H54 (cell line): ENCODE results near the gene DNAH1.
"Not testable (repeated sequence)": the region's sequence is repeated elsewhere in the genome, so short reads cannot be mapped to it uniquely, and the experiment has no call there.

Source experiments
- DNase-seq: peaks from one replicate; pipeline ENCODE4 v3.0.0; 2011; ENCODE audit warnings: low spot score, mixed read lengths; ENCODE audit not compliant: insufficient read length
- FAIRE-seq: peaks from 3 replicates; lab custom pipeline; 2011; peaks lifted over from hg19 to GRCh38; lab: Jason Lieb, UNC
- POLR2A ChIP-seq: IDR thresholded peaks from 2 replicates; pipeline ENCODE4 v1.6.1; 2011; ENCODE audit warnings: low read depth, mild to moderate bottlenecking, low read length

DNAH1 gene

DNA sequence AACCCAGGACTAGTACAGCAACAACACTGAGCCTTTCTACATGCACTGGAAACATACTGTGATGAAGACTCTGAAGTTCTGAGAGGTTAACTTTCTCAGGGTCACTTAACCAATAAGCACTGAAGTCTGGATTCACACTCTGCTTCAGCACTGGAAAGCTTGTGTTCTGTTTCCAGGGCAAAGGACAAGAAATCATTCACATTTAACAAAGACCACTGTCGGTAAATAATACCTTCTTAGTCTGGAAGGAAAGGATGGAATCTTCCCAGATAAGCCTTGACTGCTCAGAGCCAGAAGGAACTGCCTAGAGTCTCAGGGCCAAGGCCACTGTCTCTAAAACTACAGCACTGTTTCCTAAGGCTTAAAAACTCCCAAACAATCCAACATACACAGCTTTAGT lies 32.8 kb upstream of the DNAH1 start:
- no peak for DNase-seq
- no peak for FAIRE-seq
- TF ChIP-seq POLR2A, result no peak

GRCh38 chr3:52284051-52284450 lies 32.1 kb upstream of the DNAH1 start:
- DNase-seq, result not testable (repeated sequence)

GRCh38 chr3:52286777-52287110 lies 29.4 kb upstream of the DNAH1 start:
- DNase-seq (no peak), FAIRE-seq (no peak)
- TF ChIP-seq POLR2A, result no peak

More at GRCh38 chr3:52284051-52284450, 32.1 kb upstream of the DNAH1 start:
- FAIRE-seq, result not testable (repeated sequence)

DNA sequence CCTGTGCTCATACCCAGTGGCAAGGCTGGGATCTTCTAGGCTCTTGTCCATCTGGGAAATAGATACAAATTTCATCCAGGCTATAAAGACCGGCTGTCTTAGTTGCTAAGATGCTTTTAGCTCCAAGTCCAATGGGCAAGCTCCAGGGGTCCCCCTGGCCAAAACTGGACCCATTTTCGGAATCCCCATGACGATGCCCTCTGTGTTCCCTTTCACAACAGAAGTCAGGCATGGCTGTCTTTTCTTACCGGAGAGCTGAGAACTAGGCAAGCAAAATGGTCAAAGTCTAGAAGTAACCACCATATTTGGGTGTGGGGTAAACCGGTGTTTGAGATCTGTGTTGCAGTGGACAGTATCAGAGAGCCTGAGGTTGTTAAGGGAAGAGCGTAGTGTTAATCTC lies 27.4 kb upstream of the DNAH1 start:
- TF ChIP-seq POLR2A, result no peak
- no peak for FAIRE-seq
- DNase-seq, result no peak

- DNase-seq (no peak), FAIRE-seq (no peak)
- no peak for TF ChIP-seq POLR2A
These were observed 26.8 kb upstream of the DNAH1 start for GRCh38 chr3:52289338-52289746.

- no peak for TF ChIP-seq POLR2A
- DNase-seq, result no peak
- FAIRE-seq, result no peak
These were observed 26.1 kb upstream of the DNAH1 start for GRCh38 chr3:52289747-52290595.

DNA sequence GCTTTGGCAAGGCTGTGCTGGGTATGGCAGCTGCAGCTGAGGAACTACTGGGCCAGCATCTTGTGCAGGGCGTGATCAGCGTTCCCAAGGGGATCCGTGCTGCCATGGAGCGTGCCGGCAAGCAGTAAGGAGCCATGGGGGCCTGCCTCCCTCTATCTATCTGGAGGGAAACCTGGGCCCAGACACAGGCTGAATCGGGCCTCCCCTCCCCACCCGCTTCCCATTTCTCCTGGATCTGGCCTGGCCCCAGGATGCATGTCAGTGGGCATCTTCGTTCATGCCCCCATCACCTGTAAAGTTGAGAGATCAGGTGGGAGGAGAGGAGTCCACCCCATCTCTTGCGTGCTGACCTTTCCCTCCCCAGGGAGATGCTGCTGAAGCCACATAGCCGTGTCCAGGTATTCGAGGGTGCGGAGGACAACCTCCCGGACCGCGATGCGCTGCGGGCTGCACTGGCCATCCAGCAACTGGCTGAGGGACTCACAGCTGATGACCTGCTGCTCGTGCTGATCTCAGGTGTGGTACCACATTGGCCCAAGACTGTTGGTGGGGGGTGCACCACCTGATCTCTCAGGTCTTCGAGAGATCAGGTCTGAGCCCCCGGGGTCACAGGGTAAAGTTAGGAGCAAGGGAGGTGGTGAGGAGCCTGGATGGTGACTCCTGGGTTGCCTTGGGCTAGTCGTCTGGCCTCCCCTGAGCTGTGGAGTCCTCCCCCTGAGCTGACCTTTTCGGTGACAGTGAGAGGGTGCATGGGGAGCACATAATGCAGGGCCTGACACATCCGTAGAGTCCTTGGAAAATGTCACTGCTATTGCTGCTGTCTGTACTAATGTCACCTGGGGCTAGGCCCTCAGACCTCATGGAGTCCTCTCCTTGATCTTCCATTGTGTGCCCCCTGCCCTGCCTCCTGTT lies 25.3 kb upstream of the DNAH1 start:
- TF ChIP-seq POLR2A, result no peak
- no peak for FAIRE-seq

DNA sequence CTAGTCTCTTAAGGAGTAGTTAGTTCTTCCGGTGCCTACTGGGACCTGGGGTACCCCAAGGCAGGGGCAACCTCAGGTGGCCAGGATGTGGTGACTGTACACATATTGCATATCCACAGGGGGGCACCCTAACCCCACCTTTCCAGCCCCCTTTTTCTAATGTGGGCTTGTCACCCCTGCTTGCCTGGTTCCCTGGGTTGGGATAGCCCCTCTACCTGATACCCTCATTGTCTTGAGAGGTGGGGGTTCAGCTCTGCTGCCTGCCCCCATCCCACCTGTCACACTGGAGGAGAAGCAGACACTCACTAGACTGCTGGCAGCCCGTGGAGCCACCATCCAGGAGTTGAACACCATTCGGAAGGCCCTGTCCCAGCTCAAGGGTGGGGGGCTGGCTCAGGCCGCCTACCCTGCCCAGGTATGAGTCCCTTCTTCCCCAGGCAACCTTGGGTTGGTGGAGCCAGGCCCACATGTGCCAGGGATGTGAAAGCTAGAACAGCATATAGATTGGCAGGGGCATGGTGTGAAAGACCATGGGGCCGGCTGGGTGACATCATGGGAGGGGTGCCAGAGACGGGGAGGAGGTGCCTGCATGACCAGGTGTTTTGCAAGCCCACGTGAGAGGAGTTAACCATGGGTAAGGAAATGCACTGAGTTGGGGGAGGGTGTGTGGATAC lies 24.5 kb upstream of the DNAH1 start:
- FAIRE-seq (no peak), DNase-seq (no peak)
- TF ChIP-seq POLR2A, result no peak

More for the DNA sequence above, 25.3 kb upstream of the DNAH1 start:
- no peak for DNase-seq

GRCh38 chr3:52292247-52293065 lies 23.7 kb upstream of the DNAH1 start:
- no peak for DNase-seq
- TF ChIP-seq POLR2A, result no peak
- no peak for FAIRE-seq

DNA sequence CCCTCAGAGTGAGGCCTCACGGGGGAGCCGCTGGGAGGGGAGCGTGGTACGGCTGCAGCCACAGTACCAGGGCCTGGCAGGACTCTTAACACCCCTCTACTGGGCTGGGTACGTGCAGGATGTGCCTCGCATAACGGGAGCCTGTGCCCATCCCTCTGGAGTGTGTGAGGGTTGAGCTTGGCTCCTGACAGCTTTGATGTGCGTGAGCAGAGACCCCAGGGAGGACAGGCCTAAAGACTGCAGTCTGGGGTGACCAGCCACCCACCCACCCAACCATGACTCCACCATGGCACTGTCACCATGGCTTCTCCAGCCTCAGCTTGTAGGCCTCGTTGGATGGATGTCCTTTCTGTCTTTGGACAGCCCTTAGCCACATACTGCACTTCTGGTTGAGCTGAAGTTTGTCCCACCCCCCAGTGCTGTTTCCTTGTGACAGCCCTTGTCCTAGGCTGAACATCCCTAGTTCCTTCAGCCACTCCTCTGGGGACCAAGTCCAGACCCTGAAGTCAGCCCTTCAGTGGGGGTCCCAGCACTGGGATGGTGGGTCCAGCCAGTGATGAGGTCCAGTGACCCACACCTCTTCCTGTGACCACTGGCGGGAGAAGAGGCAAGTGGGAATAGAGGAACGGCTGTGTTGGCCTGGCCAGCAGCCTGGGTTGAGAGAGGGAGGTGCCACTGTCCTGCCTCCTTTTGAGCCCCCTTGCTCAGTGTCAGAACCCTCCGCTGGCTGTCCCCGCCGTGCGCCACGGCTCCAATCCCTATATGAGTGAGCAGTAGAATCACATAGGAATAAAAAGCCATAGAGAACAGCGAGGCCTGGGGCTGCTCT lies 22.4 kb upstream of the DNAH1 start:
- no peak for TF ChIP-seq POLR2A
- FAIRE-seq, result no peak
- DNase-seq, result no peak

DNA sequence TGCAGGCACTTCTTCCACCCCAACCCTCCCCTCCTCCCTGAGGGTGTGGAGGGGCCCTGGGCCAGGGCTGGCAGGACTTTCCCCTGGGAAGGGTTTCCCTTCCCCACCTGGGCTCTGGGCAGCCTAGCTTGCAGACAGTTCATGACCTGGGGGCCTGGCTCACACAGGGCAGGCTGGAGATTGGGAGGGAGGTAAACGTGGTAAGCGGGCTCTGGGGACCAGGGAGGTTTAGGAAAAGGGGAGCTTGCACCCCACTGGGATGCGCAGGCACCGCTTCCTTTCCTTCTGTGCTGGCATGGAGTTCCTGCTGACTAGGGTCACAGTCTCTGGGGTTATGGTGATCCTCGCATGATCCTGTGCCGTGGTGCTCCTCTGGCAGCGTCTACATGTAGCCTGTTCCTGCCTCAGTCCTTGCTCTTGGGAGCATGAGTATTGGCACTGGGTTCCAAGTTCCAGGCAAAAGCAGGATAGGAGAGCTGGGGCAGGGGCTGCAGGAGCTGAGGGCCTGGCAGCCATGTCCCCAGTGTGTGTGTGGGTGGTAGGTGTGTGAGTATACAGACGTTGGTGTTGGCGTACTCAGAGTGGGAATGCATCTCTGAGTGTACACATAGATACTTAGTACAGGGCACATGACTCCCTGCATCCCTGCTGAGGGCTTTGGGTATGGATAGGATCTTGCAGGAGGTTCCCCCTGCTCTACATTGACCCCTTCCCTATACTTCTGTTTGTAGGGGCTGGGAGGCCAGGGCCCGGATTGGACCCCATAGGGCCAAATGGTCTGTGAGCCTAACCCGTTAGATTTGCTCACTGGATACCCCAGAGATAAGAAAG lies 21.6 kb upstream of the DNAH1 start:
- DNase-seq (no peak), FAIRE-seq (no peak)
- TF ChIP-seq POLR2A, result no peak
